M059J (cell line): Measurements from ENCODE around the gene SLC12A4. TPM values are rescaled to one million over a fixed set of nuclear protein-coding genes. Genes with fewer than 3 reads are reported as not detected.
A peak's percentile ranks its signal among the peaks of the same experiment; 100 is the strongest.
"Not testable (repeated sequence)": the region's sequence is repeated elsewhere in the genome, so short reads cannot be mapped to it uniquely, and the experiment has no call there.

Experiments used
- DNase-seq: peaks from one replicate; pipeline ENCODE4 v3.0.0-alpha.2; 2012; ENCODE audit warnings: low read depth
- total RNA-seq: library from RNA; depleted of rRNA; stranded (reverse); fragments of >200 nt; shearing (Covaris generic); gene quantifications from 2 replicates; pipeline ENCODE4 v1.2.3, GENCODE V29; 2014

SLC12A4 gene
- total RNA-seq, 1 experiment from 2014 or later = 30.7 TPM

GRCh38 chr16:67926181-67926750, 42.2 kb downstream of the SLC12A4 start:
- no peak for DNase-seq

GRCh38 chr16:67924140-67924906, 44.1 kb downstream of the SLC12A4 start:
- DNase-seq = no peak

- DNase-seq = no peak
Measured at GRCh38 chr16:67923414-67924116, 44.9 kb downstream of the SLC12A4 start.

- no peak for DNase-seq
Measured at GRCh38 chr16:67922740-67923139, 45.7 kb downstream of the SLC12A4 start.

- DNase-seq = no peak
Measured at GRCh38 chr16:67922221-67922620, 46.2 kb downstream of the SLC12A4 start.

GRCh38 chr16:67919622-67920221, 48.7 kb downstream of the SLC12A4 start:
- DNase-seq = peak; percentile 18

GRCh38 chr16:67917852-67918236, 50.6 kb downstream of the SLC12A4 start:
- peak; percentile 94 for DNase-seq

GRCh38 chr16:67917140-67917851, 51.1 kb downstream of the SLC12A4 start:
- peak; percentile 47 for DNase-seq

- peak; percentile 37 for DNase-seq
Measured at GRCh38 chr16:67915831-67916723, 52.4 kb downstream of the SLC12A4 start.

- not testable (repeated sequence) for DNase-seq
Measured at GRCh38 chr16:67915496-67915769, 53.0 kb downstream of the SLC12A4 start.

GRCh38 chr16:67914758-67915495, 53.5 kb downstream of the SLC12A4 start:
- no peak for DNase-seq

- no peak for DNase-seq
Measured at GRCh38 chr16:67910158-67910557, 58.3 kb downstream of the SLC12A4 start.

GRCh38 chr16:67909056-67909742, 59.2 kb downstream of the SLC12A4 start:
- no peak for DNase-seq

- no peak for DNase-seq
Measured at GRCh38 chr16:67907397-67908180, 60.8 kb downstream of the SLC12A4 start.

GRCh38 chr16:67902831-67903230, 65.6 kb downstream of the SLC12A4 start:
- DNase-seq = no peak

- DNase-seq = no peak
Measured at GRCh38 chr16:67901734-67902133, 66.7 kb downstream of the SLC12A4 start.

GRCh38 chr16:67897231-67897630, 71.2 kb downstream of the SLC12A4 start:
- peak; percentile 32 for DNase-seq

- DNase-seq = no peak
Measured at GRCh38 chr16:67893743-67894399, 74.6 kb downstream of the SLC12A4 start.
